Astrocyte (in vitro differentiated cells and primary cell): Measurements from ENCODE around the gene TMPRSS3.

ENCODE experiments used
- CTCF ChIP-seq: IDR thresholded peaks from 2 replicates; pipeline ENCODE4 v1.5.1; 2011; ENCODE audit warnings: low read depth, mild to moderate bottlenecking, inconsistent platforms, low read length, moderate library complexity; ENCODE audit not compliant: insufficient read depth
- EZH2 ChIP-seq: IDR thresholded peaks from 2 replicates; pipeline ENCODE4 v1.6.1; 2012; ENCODE audit warnings: mild to moderate bottlenecking, low read length, inconsistent platforms; ENCODE audit not compliant: insufficient read depth

GRCh38 chr21:42362198-42362597 is 33.7 kb downstream of the TMPRSS3 start:
- TF ChIP-seq CTCF (no peak), EZH2 (no peak)
